GM12873 (cell line): ENCODE results near the gene CACNA1E.

Source experiments
- TF ChIP-seq, protein P1 (sequence below): IDR thresholded peaks from 2 replicates; pipeline ENCODE4 v1.5.1; 2012; ENCODE audit warnings: low read depth, mild to moderate bottlenecking, moderate library complexity, low read length, control low read depth; ENCODE audit not compliant: insufficient read depth; ENCODE audit errors: missing control alignments

Gene CACNA1E

GRCh38 chr1:181588631-181589030 lies 105.3 kb downstream of the CACNA1E start:
- TF ChIP-seq, protein P1, sequence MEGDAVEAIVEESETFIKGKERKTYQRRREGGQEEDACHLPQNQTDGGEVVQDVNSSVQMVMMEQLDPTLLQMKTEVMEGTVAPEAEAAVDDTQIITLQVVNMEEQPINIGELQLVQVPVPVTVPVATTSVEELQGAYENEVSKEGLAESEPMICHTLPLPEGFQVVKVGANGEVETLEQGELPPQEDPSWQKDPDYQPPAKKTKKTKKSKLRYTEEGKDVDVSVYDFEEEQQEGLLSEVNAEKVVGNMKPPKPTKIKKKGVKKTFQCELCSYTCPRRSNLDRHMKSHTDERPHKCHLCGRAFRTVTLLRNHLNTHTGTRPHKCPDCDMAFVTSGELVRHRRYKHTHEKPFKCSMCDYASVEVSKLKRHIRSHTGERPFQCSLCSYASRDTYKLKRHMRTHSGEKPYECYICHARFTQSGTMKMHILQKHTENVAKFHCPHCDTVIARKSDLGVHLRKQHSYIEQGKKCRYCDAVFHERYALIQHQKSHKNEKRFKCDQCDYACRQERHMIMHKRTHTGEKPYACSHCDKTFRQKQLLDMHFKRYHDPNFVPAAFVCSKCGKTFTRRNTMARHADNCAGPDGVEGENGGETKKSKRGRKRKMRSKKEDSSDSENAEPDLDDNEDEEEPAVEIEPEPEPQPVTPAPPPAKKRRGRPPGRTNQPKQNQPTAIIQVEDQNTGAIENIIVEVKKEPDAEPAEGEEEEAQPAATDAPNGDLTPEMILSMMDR: no peak

DNA sequence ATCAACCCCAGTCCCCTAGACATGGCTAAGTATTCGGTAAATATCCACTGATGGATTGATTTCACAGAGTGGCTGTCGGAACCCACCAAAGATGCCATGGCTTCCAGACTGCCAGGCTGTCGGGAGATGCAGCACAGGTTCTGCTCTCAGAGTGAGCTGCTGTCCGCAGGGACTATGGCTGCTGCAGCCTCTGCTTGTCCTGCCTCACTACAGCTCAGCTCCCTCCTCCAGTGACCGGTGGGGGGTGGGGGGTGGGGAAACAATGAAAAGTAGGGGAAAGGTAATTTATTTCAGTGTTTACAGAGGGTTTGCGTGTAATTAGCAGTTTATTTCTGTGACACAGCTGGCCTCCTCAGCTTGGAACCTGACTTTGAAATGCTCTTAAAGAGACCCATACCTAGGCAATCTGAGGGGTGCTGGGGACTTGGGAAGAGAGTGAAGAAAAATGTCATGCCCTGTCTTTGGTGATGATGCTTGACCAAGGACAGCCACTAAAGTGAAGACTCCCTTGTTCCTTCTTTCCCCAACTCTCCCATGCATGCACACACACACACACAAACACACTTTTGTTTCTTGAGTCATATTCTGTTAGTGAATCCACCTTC lies 109.0 kb downstream of the CACNA1E start:
- TF ChIP-seq, protein P1: no peak

- TF ChIP-seq, protein P1: no peak
Measured at GRCh38 chr1:181593042-181593441, 109.7 kb downstream of the CACNA1E start.

GRCh38 chr1:181594553-181594952 lies 111.2 kb downstream of the CACNA1E start:
- TF ChIP-seq, protein P1: no peak

DNA sequence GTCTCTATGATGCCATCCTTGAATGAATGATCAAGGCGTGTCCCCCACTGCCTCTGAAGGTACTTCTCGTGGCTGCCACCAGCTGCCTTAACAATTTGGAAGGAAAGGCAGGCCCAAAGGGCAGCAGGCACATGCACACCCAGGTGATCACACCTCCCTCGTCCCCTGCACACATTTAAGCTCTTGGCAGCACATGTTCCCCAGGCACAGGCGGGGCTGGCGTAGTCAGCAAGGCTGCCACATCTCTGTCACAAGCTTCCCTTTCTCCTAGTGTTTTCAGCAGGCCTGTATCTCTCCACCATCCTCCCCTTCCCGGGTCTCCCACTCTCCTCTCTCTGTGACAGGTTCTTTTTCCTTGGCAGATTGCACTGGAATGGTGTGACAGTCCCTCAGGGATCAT lies 111.9 kb downstream of the CACNA1E start:
- TF ChIP-seq, protein P1: no peak

DNA sequence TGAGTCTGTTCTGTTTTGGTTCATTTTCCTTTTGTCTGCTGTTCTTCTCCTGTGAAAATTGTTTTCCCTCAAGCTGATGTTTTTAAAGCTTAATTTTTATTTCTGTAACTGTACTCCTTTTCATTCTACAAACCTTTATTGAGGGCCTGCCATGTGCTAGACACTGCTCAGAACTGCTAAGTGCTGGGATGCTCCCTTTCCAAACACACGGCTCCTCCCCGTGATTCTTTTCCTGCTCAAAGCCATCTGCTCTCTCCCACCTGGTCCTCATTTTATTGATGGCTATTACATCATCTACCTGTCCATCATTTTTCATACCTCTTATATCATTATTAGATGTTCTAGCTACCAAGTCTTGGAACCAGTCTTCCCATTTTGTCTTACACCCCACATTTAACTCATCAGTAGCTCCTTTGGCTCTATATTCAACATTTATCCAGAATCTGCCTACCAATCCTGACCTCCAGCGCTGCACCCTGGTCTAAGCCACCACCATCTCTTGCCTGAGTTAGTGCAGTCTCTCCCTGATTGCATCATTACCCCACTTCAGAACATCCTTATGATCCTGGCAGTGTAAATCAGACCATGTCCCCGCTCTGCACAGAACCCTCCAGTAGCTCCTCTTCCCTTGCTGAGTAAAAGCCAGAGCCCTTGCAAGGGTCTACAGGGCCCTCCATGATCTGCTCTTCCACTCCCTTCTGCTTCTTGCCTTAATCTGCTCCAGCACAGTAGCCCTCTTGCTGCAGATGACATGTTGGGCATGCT lies 118.1 kb downstream of the CACNA1E start:
- TF ChIP-seq, protein P1: no peak

DNA sequence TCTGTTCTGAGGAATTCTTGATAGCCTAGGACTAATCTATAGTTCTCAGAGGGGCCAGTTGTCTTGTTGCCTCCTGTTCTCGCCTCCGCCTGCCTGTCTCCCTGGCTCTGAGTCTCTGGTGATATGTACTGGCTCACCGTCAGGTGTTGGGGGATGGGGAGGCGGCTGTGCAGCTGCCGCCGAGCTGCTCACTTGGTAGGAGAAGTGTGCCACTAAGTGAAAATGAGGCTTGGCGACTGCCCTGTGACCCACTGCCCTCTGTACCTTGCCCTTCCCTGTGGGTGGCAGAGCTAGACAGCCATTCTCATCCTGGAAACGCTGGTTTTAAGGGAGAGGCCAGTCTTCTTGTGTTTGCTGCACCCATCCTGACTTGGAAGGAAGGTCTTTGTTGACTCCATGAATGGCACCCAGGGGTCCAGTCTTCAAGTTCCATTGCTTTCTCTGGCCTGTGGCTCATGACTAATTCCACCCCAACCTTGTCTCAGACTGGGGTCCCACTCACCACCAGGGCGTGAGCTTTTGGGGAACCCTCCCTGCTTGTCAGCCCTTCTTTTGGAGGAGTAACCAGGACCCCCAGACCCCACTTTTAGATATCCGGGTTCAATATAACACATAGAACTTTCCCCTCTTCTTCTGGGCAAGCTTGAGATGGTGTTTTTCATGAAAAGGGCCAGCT lies 120.6 kb downstream of the CACNA1E start:
- TF ChIP-seq, protein P1: no peak
